Calu3 (cell line): ENCODE results near the gene TUBGCP2. TPM values are rescaled to one million over a fixed set of nuclear protein-coding genes. Genes with fewer than 3 reads are reported as not detected.

Experiments used
- BruUV-seq: library from RNA; stranded (reverse); fragments of 400-500 nt; replicated peaks from 2 replicates; lab custom pipeline; 2021; lab: Mats Ljungman, UMichigan
- CTCF ChIA-PET: fragments of 300-600 bp; sonication (Branson Sonifier 250); formaldehyde crosslinking; loops from one replicate; lab custom pipeline; 2022; ENCODE audit warnings: antibody characterized with exemption; lab: Charles Lee
- DNase-seq: peaks from one replicate; pipeline ENCODE4 v3.0.0; 2022
- H3K27ac Mint-ChIP-seq: one replicate; pipeline ENCODE4 v1.8.0; 2022; ENCODE audit warnings: mixed read lengths; ENCODE audit not compliant: unreplicated experiment
- H3K27me3 Mint-ChIP-seq: one replicate; pipeline ENCODE4 v1.8.0; 2022; ENCODE audit warnings: mixed read lengths; ENCODE audit not compliant: unreplicated experiment
- H3K36me3 Mint-ChIP-seq: one replicate; pipeline ENCODE4 v1.8.0; 2022; ENCODE audit warnings: mild to moderate bottlenecking, moderate library complexity, mixed read lengths; ENCODE audit not compliant: insufficient read depth, unreplicated experiment
- H3K4me1 Mint-ChIP-seq: one replicate; pipeline ENCODE4 v1.8.0; 2022; ENCODE audit warnings: mild to moderate bottlenecking, low read depth, mixed read lengths; ENCODE audit not compliant: unreplicated experiment
- H3K4me3 Mint-ChIP-seq: one replicate; pipeline ENCODE4 v1.8.0; 2022; ENCODE audit warnings: mild to moderate bottlenecking, low read depth, moderate library complexity, mixed read lengths; ENCODE audit not compliant: unreplicated experiment
- H3K9me3 Mint-ChIP-seq: one replicate; pipeline ENCODE4 v1.8.0; 2022; ENCODE audit warnings: low read depth, mixed read lengths; ENCODE audit not compliant: unreplicated experiment
- intact Hi-C: fragments of 100-400 bp; cut with micrococcal nuclease; formaldehyde crosslinking; loops from one replicate; pipeline ENCODE4 v1.10.0; 2022; ENCODE audit not compliant: unreplicated experiment
- total RNA-seq: library from RNA; stranded (reverse); gene quantifications from 2 replicates; pipeline ENCODE4 v1.2.3, GENCODE V29; 2022
- TF ChIP-seq, protein P1 (sequence below): fragments of 200-600 bp; IDR thresholded peaks from one replicate; pipeline ENCODE4 v1.8.0; 2022; ENCODE audit warnings: antibody characterized with exemption; ENCODE audit not compliant: unreplicated experiment

Gene TUBGCP2
- total RNA-seq, 1 experiment from 2014 or later = 47.2 TPM

DNA sequence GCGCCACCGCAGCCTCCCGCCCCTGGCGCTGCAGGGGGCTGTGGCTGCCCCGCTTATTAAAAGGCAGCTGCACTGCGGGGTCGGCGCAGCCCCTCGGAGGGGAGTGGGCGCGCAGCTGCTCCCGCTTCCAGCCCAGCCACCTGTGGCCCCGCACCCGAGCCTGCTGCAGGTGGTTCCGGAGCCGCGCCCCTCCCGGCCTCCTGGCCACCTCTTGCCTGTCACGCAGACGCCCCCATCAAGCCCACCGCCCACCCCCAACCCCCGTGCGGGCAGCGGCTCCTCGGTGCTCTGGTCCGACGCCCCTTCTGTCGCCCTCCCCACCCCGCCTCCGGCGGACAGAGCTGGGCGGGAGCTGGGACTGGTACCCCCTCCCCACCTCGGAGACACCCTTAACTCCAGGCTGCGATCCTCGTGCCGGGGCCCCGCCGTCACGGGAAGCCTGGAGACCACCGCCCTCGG lies 27.5 kb upstream of the TUBGCP2 start:
- peaks cover 9% of the 10 kb centered on the region for H3K36me3 Mint-ChIP-seq
- intact Hi-C loops = no loop called here
- no peak overlapping the region for H3K27ac Mint-ChIP-seq
- TF ChIP-seq, protein P1, sequence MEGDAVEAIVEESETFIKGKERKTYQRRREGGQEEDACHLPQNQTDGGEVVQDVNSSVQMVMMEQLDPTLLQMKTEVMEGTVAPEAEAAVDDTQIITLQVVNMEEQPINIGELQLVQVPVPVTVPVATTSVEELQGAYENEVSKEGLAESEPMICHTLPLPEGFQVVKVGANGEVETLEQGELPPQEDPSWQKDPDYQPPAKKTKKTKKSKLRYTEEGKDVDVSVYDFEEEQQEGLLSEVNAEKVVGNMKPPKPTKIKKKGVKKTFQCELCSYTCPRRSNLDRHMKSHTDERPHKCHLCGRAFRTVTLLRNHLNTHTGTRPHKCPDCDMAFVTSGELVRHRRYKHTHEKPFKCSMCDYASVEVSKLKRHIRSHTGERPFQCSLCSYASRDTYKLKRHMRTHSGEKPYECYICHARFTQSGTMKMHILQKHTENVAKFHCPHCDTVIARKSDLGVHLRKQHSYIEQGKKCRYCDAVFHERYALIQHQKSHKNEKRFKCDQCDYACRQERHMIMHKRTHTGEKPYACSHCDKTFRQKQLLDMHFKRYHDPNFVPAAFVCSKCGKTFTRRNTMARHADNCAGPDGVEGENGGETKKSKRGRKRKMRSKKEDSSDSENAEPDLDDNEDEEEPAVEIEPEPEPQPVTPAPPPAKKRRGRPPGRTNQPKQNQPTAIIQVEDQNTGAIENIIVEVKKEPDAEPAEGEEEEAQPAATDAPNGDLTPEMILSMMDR = no peak
- no peaks in the 10 kb centered on the region for H3K4me1 Mint-ChIP-seq
- DNase-seq = no peak
- H3K27me3 Mint-ChIP-seq = peaks cover 43% of the 10 kb centered on the region
- peak overlapping the region; percentile 59 for H3K4me3 Mint-ChIP-seq
- BruUV-seq = no TSS peak
- CTCF ChIA-PET = no interaction called here
- no peaks in the 10 kb centered on the region for H3K9me3 Mint-ChIP-seq

GRCh38 chr10:133335246-133336117 lies 26.8 kb upstream of the TUBGCP2 start:
- peaks cover 45% of the 10 kb centered on the region for H3K27me3 Mint-ChIP-seq
- intact Hi-C loops = no loop called here
- peak overlapping the region; percentile 59 for H3K4me3 Mint-ChIP-seq
- no peaks in the 10 kb centered on the region for H3K4me1 Mint-ChIP-seq
- TF ChIP-seq, protein P1 = no peak
- CTCF ChIA-PET = no interaction called here
- BruUV-seq = no TSS peak
- peak; percentile 38 for DNase-seq
- H3K36me3 Mint-ChIP-seq = peaks cover 9% of the 10 kb centered on the region
- H3K27ac Mint-ChIP-seq = peak overlapping the region; percentile 14
- no peaks in the 10 kb centered on the region for H3K9me3 Mint-ChIP-seq

DNA sequence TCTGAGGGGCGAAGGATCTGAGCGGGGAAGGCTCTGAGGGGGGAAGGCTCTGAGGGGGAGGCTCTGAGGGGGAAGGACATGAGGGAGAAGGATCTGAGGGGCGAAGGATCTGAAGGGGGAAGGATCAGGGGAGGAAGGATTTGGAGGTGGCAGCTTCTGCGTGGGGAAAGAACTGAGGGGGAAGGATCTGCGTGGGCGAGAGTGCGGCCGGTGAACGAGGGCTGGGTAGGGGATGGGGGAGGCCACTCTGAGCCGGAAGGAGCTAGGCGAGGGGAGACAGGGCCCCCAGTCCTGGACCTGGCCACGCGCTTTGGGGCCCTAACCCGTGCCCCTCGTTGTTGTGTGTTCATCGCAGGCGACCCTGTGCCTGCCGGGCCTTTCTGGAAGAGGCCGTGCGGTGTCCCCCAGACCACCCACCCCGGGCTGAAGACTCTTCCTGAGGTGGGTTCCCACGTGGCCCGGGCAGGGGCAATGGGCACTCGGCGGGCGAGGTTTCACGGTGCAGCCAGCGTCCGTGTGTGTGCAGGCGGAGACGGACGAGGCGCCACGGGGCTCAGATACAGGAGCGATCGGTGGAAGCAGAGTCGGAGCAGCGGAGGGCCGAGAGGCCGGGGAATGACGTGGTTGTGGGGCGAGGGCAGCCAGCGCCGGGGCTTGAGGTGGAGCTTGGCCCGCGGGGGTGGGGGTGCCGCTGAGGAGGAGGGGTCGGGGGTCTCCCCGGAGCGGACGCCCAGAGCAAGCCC lies 26.0 kb upstream of the TUBGCP2 start:
- H3K4me1 Mint-ChIP-seq = peaks cover 6% of the 10 kb centered on the region
- H3K27ac Mint-ChIP-seq = peak overlapping the region; percentile 14
- H3K9me3 Mint-ChIP-seq = no peaks in the 10 kb centered on the region
- no peak for DNase-seq
- peaks cover 53% of the 10 kb centered on the region for H3K27me3 Mint-ChIP-seq
- no TSS peak for BruUV-seq
- peak overlapping the region; percentile 59 for H3K4me3 Mint-ChIP-seq
- H3K36me3 Mint-ChIP-seq = peaks cover 9% of the 10 kb centered on the region
- intact Hi-C loops = no loop called here
- CTCF ChIA-PET = no interaction called here
- TF ChIP-seq, protein P1 = no peak

- no TSS peak for BruUV-seq
- Mint-ChIP-seq H3K27me3 (peaks cover 64% of the 10 kb centered on the region), H3K36me3 (peaks cover 9% of the 10 kb centered on the region), H3K4me1 (peaks cover 11% of the 10 kb centered on the region), H3K9me3 (no peaks in the 10 kb centered on the region), H3K27ac (no peak overlapping the region), H3K4me3 (no peak overlapping the region)
- intact Hi-C loops = no loop called here
- no peak for DNase-seq
- TF ChIP-seq, protein P1 = no peak
- CTCF ChIA-PET = no interaction called here
Measured at GRCh38 chr10:133332936-133333699, 24.4 kb upstream of the TUBGCP2 start.
